Hepatocyte (in vitro differentiated cells): ENCODE data around the gene OSBP2. TPM values are rescaled to one million over a fixed set of nuclear protein-coding genes. Genes with fewer than 3 reads are reported as not detected.

Experiments used
- DNase-seq: peaks from one replicate; pipeline ENCODE4 v3.0.0-alpha.2; 2016; ENCODE audit warnings: low spot score
- H2AFZ ChIP-seq: fragments of 200-600 bp; sonication (generic); 2 replicates; pipeline ENCODE4 v1.6.0; 2016; ENCODE audit warnings: antibody characterized with exemption, mild to moderate bottlenecking
- H3K27ac ChIP-seq: fragments of 200-600 bp; sonication (generic); 2 replicates; pipeline ENCODE4 v1.5.1; 2016; ENCODE audit warnings: mild to moderate bottlenecking
- H3K27me3 ChIP-seq: fragments of 200-600 bp; sonication (generic); 2 replicates; pipeline ENCODE4 v1.6.1; 2016
- H3K36me3 ChIP-seq: fragments of 200-600 bp; sonication (generic); replicated peaks from 2 replicates; pipeline ENCODE4 v1.5.1; 2016; ENCODE audit warnings: low read depth; ENCODE audit not compliant: insufficient read depth
- H3K4me1 ChIP-seq: fragments of 200-600 bp; sonication (generic); 2 replicates; pipeline ENCODE4 v1.5.1; 2016; ENCODE audit warnings: mild to moderate bottlenecking, moderate library complexity; ENCODE audit not compliant: insufficient read depth
- H3K4me2 ChIP-seq: fragments of 200-600 bp; sonication (generic); 2 replicates; pipeline ENCODE4 v1.6.0; 2016
- H3K4me3 ChIP-seq: fragments of 200-600 bp; sonication (generic); 2 replicates; pipeline ENCODE4 v1.5.1; 2016; ENCODE audit warnings: mild to moderate bottlenecking
- H3K79me2 ChIP-seq: fragments of 200-600 bp; sonication (generic); 2 replicates; pipeline ENCODE4 v1.6.0; 2017; ENCODE audit warnings: mild to moderate bottlenecking
- H3K9me2 ChIP-seq: fragments of 200-600 bp; sonication (generic); replicated peaks from 2 replicates; pipeline ENCODE4 v1.6.0; 2017; ENCODE audit warnings: mild to moderate bottlenecking; ENCODE audit not compliant: insufficient read depth
- H3K9me3 ChIP-seq: fragments of 200-600 bp; sonication (generic); 2 replicates; pipeline ENCODE4 v1.5.1; 2016; ENCODE audit warnings: low read depth, mild to moderate bottlenecking
- H4K20me1 ChIP-seq: fragments of 200-600 bp; sonication (generic); 2 replicates; pipeline ENCODE4 v1.6.0; 2016; ENCODE audit warnings: mild to moderate bottlenecking; ENCODE audit not compliant: insufficient read depth, poor library complexity, severe bottlenecking
- CTCF ChIP-seq: fragments of 200-600 bp; sonication (generic); IDR thresholded peaks from 2 replicates; pipeline ENCODE4 v1.5.1; 2016; ENCODE audit warnings: antibody characterized with exemption, mild to moderate bottlenecking; ENCODE audit not compliant: poor library complexity
- EZH2 ChIP-seq: fragments of 200-600 bp; sonication (generic); IDR thresholded peaks from 2 replicates; pipeline ENCODE4 v1.6.1; 2016; ENCODE audit warnings: antibody characterized with exemption, mild to moderate bottlenecking, borderline replicate concordance
- EZH2phosphoT487 ChIP-seq: fragments of 200-600 bp; sonication (generic); IDR thresholded peaks from one replicate; pipeline ENCODE4 v1.6.1; 2018; ENCODE audit warnings: antibody characterized with exemption, mild to moderate bottlenecking, low read depth, moderate library complexity; ENCODE audit not compliant: unreplicated experiment, severe bottlenecking
- WGBS: methylation state at CpG from one replicate; pipeline ENCODE4 v1.1.6; 2016; ENCODE audit warnings: low lambda C conversion rate; ENCODE audit errors: missing lambda C conversion rate; 5-methylcytosine and 5-hydroxymethylcytosine counted together
- polyA plus RNA-seq: library from polyadenylated mRNA; unstranded; fragments of >200 nt; fragmentation: Nextera tagmentation; extraction: Ambion mirVana; gene quantifications from 2 replicates; pipeline ENCODE4 v1.2.1, GENCODE V29; 2016
- total RNA-seq: library from RNA; depleted of rRNA; stranded (reverse); fragments of >200 nt; gene quantifications from 2 replicates; pipeline ENCODE4 v1.2.3, GENCODE V29; 2014

The OSBP2 gene
- total and polyA plus RNA-seq, 2 experiments from 2014 or later, result 23.0 to 25.5 TPM

- Histone ChIP-seq H3K27ac (no peak overlapping the region), H3K79me2 (no peaks in the 10 kb centered on the region), H3K36me3 (no peaks in the 10 kb centered on the region), H3K27me3 (no peaks in the 10 kb centered on the region), H3K4me1 (peaks cover 30% of the 10 kb centered on the region), H3K4me2 (no peak overlapping the region), H3K4me3 (no peak overlapping the region), H2AFZ (no peak overlapping the region), H4K20me1 (no peaks in the 10 kb centered on the region), H3K9me3 (no peaks in the 10 kb centered on the region), H3K9me2 (no peaks in the 10 kb centered on the region)
- 72% methylated on average over 9 of the region's 9 CpGs for WGBS
- TF ChIP-seq EZH2 (no peak), EZH2phosphoT487 (no peak), CTCF (no peak)
- peak; percentile 52 for DNase-seq
Measured at GRCh38 chr22:30876915-30877553, 182.4 kb downstream of the OSBP2 start.

DNA sequence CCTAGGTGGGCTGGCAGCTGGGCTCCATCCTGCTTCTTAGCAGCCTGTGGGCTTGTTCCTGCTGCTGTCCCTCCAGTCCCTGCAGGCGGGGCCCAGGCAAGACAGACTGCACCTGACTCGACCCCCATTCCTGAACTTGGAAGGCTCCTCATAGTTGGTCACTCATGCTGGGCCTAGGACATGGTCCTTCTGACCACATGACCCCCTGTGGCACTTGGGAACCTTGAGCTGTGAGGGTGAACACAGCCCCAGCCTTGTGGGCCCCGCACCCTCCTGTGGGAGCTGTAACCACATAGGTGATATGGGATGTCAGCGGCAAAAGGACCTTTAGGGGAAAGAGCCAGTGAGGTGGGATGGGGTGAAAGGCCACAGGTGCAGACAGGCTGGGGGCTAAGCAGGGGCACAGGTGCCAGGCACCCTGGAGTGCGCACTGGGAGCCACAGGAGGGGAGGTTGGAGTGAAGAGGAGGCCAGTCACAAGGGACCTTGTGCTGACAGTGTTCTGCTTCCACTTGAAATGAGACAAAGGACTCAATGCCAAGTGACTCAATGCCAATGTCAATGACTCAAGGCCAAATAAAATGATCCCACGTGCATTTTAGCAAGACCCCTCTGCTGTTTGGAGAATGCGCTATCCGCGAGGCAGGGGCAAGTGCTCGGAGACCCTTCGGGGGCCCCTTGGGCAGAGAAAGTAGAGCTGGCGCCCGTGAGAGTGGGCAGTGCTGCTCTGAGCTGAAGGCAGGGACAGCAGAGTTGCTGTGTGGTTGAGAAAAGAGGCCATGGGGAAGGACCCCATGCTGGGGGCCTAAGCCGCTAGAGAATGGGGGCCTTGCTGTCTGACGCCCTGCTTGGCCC is 183.2 kb downstream of the OSBP2 start:
- Histone ChIP-seq H3K4me3 (no peak overlapping the region), H3K9me3 (no peaks in the 10 kb centered on the region), H3K27ac (no peak overlapping the region), H3K79me2 (peaks cover 5% of the 10 kb centered on the region), H3K36me3 (no peaks in the 10 kb centered on the region), H2AFZ (no peak overlapping the region), H3K4me2 (no peak overlapping the region), H3K27me3 (no peaks in the 10 kb centered on the region), H3K4me1 (peaks cover 32% of the 10 kb centered on the region), H4K20me1 (no peaks in the 10 kb centered on the region), H3K9me2 (no peaks in the 10 kb centered on the region)
- 93% methylated on average over 15 of the region's 15 CpGs for WGBS
- TF ChIP-seq EZH2phosphoT487 (no peak), CTCF (no peak), EZH2 (no peak)
- no peak for DNase-seq

- WGBS, result 78% methylated on average over 16 of the region's 16 CpGs
- Histone ChIP-seq H2AFZ (no peak overlapping the region), H3K9me2 (no peaks in the 10 kb centered on the region), H3K4me1 (peaks cover 37% of the 10 kb centered on the region), H3K79me2 (peaks cover 10% of the 10 kb centered on the region), H3K9me3 (no peaks in the 10 kb centered on the region), H3K4me2 (peak overlapping the region; percentile 35), H3K27ac (no peak overlapping the region), H3K36me3 (no peaks in the 10 kb centered on the region), H3K4me3 (no peak overlapping the region), H4K20me1 (no peaks in the 10 kb centered on the region), H3K27me3 (no peaks in the 10 kb centered on the region)
- no peak for TF ChIP-seq EZH2phosphoT487
- no peak for TF ChIP-seq CTCF
- TF ChIP-seq EZH2, result no peak
- DNase-seq, result peak; percentile 58
Measured at GRCh38 chr22:30878516-30879414, 184.1 kb downstream of the OSBP2 start.
